ENCODE data around the gene BSND.

BSND gene

GRCh38 chr1:54976747-54977146 lies 22.0 kb upstream of the BSND start:
- DNase-seq = no peak

- DNase-seq = no peak
Observed at GRCh38 chr1:54977533-54978297, 21.0 kb upstream of the BSND start.

GRCh38 chr1:54978528-54979326 lies 20.0 kb upstream of the BSND start:
- no peak for DNase-seq

GRCh38 chr1:54979327-54979891 lies 19.3 kb upstream of the BSND start:
- no peak for DNase-seq

- DNase-seq = no peak
Observed at GRCh38 chr1:54980046-54980527, 18.6 kb upstream of the BSND start.

- no peak for DNase-seq
Observed at GRCh38 chr1:54980528-54981241, 18.0 kb upstream of the BSND start, which contains the start of gene TMEM61. Gene TMEM61 (plus strand): TSS chr1:54980628. CDS start chr1:54981066, 438 bp downstream.

- no peak for DNase-seq
Observed at GRCh38 chr1:54981466-54981865, 17.3 kb upstream of the BSND start.

- no peak for DNase-seq
Observed at GRCh38 chr1:54982739-54983138, 16.0 kb upstream of the BSND start.

- DNase-seq = no peak
Observed at GRCh38 chr1:54984131-54984842, 14.4 kb upstream of the BSND start.

- DNase-seq = no peak
Observed at GRCh38 chr1:54985556-54985955, 13.2 kb upstream of the BSND start.

GRCh38 chr1:54986025-54986424 lies 12.7 kb upstream of the BSND start:
- DNase-seq = no peak

- no peak for DNase-seq
Observed at GRCh38 chr1:54986533-54986932, 12.2 kb upstream of the BSND start.

- no peak for DNase-seq
Observed at GRCh38 chr1:54987427-54987826, 11.3 kb upstream of the BSND start.

- DNase-seq = no peak
Observed at GRCh38 chr1:54987919-54988705, 10.6 kb upstream of the BSND start.

GRCh38 chr1:54988975-54989374 lies 9.8 kb upstream of the BSND start:
- no peak for DNase-seq

GRCh38 chr1:54989473-54989872 lies 9.3 kb upstream of the BSND start:
- DNase-seq = no peak

- no peak for DNase-seq
Observed at GRCh38 chr1:54989968-54990810, 8.5 kb upstream of the BSND start.

- DNase-seq = no peak
Observed at GRCh38 chr1:54990916-54991315, 7.8 kb upstream of the BSND start.

- no peak for DNase-seq
Observed at GRCh38 chr1:54991939-54992338, 6.8 kb upstream of the BSND start.

GRCh38 chr1:54993140-54993539 lies 5.6 kb upstream of the BSND start:
- DNase-seq = no peak
